HG03280 (cell line): ENCODE results near the gene TRAF6.
"Not testable (repeated sequence)": the region's sequence is repeated elsewhere in the genome, so short reads cannot be mapped to it uniquely, and the experiment has no call there.

Experiments
- ATAC-seq: cut with Tn5 transposase; IDR thresholded peaks from one replicate; pipeline ENCODE4 v1.9.1; 2021; ENCODE audit warnings: mild to moderate bottlenecking, moderate library complexity; ENCODE audit not compliant: unreplicated experiment

TRAF6 gene

GRCh38 chr11:36493332-36493731 lies 16.7 kb downstream of the TRAF6 start:
- no peak for ATAC-seq

GRCh38 chr11:36492724-36493304 lies 17.3 kb downstream of the TRAF6 start:
- no peak for ATAC-seq

GRCh38 chr11:36490026-36490806 lies 19.9 kb downstream of the TRAF6 start:
- ATAC-seq, result no peak

- ATAC-seq, result no peak
Measured at GRCh38 chr11:36488096-36488495, 22.0 kb downstream of the TRAF6 start.

- no peak for ATAC-seq
Measured at GRCh38 chr11:36487619-36488018, 22.5 kb downstream of the TRAF6 start.

- no peak for ATAC-seq
Measured at GRCh38 chr11:36485298-36486002, 24.6 kb downstream of the TRAF6 start.

GRCh38 chr11:36483042-36483441 lies 27.0 kb downstream of the TRAF6 start:
- ATAC-seq, result not testable (repeated sequence)

- ATAC-seq, result no peak
Measured at GRCh38 chr11:36480833-36481232, 29.2 kb downstream of the TRAF6 start.

GRCh38 chr11:36478700-36479329 lies 31.3 kb downstream of the TRAF6 start:
- no peak for ATAC-seq

GRCh38 chr11:36475192-36475591 lies 34.9 kb downstream of the TRAF6 start:
- no peak for ATAC-seq

- ATAC-seq, result no peak
Measured at GRCh38 chr11:36471577-36471976, 38.5 kb downstream of the TRAF6 start.

GRCh38 chr11:36469881-36470802 lies 39.9 kb downstream of the TRAF6 start:
- no peak for ATAC-seq

- ATAC-seq, result no peak
Measured at GRCh38 chr11:36469063-36469462, 41.0 kb downstream of the TRAF6 start.

GRCh38 chr11:36467916-36468315 lies 42.2 kb downstream of the TRAF6 start:
- no peak for ATAC-seq

GRCh38 chr11:36467012-36467411 lies 43.1 kb downstream of the TRAF6 start:
- no peak for ATAC-seq

- no peak for ATAC-seq
Measured at GRCh38 chr11:36465449-36466163, 44.5 kb downstream of the TRAF6 start.

- ATAC-seq, result no peak
Measured at GRCh38 chr11:36464720-36465119, 45.4 kb downstream of the TRAF6 start.

- no peak for ATAC-seq
Measured at GRCh38 chr11:36463781-36464180, 46.3 kb downstream of the TRAF6 start.

GRCh38 chr11:36462321-36462720 lies 47.8 kb downstream of the TRAF6 start:
- ATAC-seq, result no peak

GRCh38 chr11:36460220-36460619 lies 49.9 kb downstream of the TRAF6 start:
- ATAC-seq, result no peak
